ENCODE data around the gene COL21A1. TPM values are rescaled to one million over a fixed set of nuclear protein-coding genes. Genes with fewer than 3 reads are reported as not detected.

COL21A1 gene
- total RNA-seq, 1 donor: 19.2 TPM

- H3K79me2 ChIP-seq (ENCODE audit: insufficient read depth, low read length): no peaks in the 10 kb centered on the region
- H2AFZ ChIP-seq (ENCODE audit: low read length): no peak overlapping the region
- peak overlapping the region; percentile 70 for H3K27ac ChIP-seq (ENCODE audit: low read depth, low read length)
- no peaks in the 10 kb centered on the region for H3K9me3 ChIP-seq (ENCODE audit: low read depth, low read length)
- H3K27me3 ChIP-seq (ENCODE audit: insufficient read depth, low read length): no peaks in the 10 kb centered on the region
- H3K4me3 ChIP-seq (ENCODE audit: insufficient read depth, low read length): no peak overlapping the region
- TF ChIP-seq CTCF (IDR thresholded peaks at IDR 0.05; ENCODE audit: extremely low read depth, low read depth, low read length): no peak
- H3K4me2 ChIP-seq (ENCODE audit: insufficient read depth, low read length): peak overlapping the region; percentile 56
- H3K36me3 ChIP-seq (ENCODE audit: insufficient read depth, low read length): no peaks in the 10 kb centered on the region
- peak; percentile 88 for DNase-seq (ENCODE audit: insufficient read length, low spot score, missing footprints)
- H4K20me1 ChIP-seq (ENCODE audit: insufficient read depth, low read length): no peaks in the 10 kb centered on the region
- peaks cover 6% of the 10 kb centered on the region for H3K4me1 ChIP-seq (ENCODE audit: insufficient read depth, low read length)
Measured at GRCh38 chr6:56101141-56101553, 146.2 kb downstream of the COL21A1 start.

GRCh38 chr6:56096946-56097621 is 150.3 kb downstream of the COL21A1 start:
- H3K27me3 ChIP-seq (ENCODE audit: insufficient read depth, low read length): no peaks in the 10 kb centered on the region
- no peaks in the 10 kb centered on the region for H3K36me3 ChIP-seq (ENCODE audit: insufficient read depth, low read length)
- no peak overlapping the region for H2AFZ ChIP-seq (ENCODE audit: low read length)
- no peak overlapping the region for H3K4me2 ChIP-seq (ENCODE audit: insufficient read depth, low read length)
- no peak overlapping the region for H3K27ac ChIP-seq (ENCODE audit: low read depth, low read length)
- peaks cover 2% of the 10 kb centered on the region for H3K9me3 ChIP-seq (ENCODE audit: low read depth, low read length)
- H3K4me1 ChIP-seq (ENCODE audit: insufficient read depth, low read length): peaks cover 6% of the 10 kb centered on the region
- H3K79me2 ChIP-seq (ENCODE audit: insufficient read depth, low read length): no peaks in the 10 kb centered on the region
- TF ChIP-seq CTCF (IDR thresholded peaks at IDR 0.05; ENCODE audit: extremely low read depth, low read depth, low read length): no peak
- H3K4me3 ChIP-seq (ENCODE audit: insufficient read depth, low read length): no peak overlapping the region
- H4K20me1 ChIP-seq (ENCODE audit: insufficient read depth, low read length): no peaks in the 10 kb centered on the region
- no peak for DNase-seq (ENCODE audit: insufficient read length, low spot score, missing footprints)

GRCh38 chr6:56096541-56096940 is 150.8 kb downstream of the COL21A1 start:
- Histone ChIP-seq H3K4me2 (ENCODE audit: insufficient read depth, low read length) (no peak overlapping the region), H2AFZ (ENCODE audit: low read length) (no peak overlapping the region), H3K27ac (ENCODE audit: low read depth, low read length) (no peak overlapping the region), H3K4me1 (ENCODE audit: insufficient read depth, low read length) (peaks cover 12% of the 10 kb centered on the region), H3K36me3 (ENCODE audit: insufficient read depth, low read length) (no peaks in the 10 kb centered on the region), H3K27me3 (ENCODE audit: insufficient read depth, low read length) (no peaks in the 10 kb centered on the region), H4K20me1 (ENCODE audit: insufficient read depth, low read length) (no peaks in the 10 kb centered on the region), H3K79me2 (ENCODE audit: insufficient read depth, low read length) (no peaks in the 10 kb centered on the region), H3K9me3 (ENCODE audit: low read depth, low read length) (peaks cover 2% of the 10 kb centered on the region), H3K4me3 (ENCODE audit: insufficient read depth, low read length) (no peak overlapping the region)
- no peak for DNase-seq (ENCODE audit: insufficient read length, low spot score, missing footprints)
- no peak for TF ChIP-seq CTCF (IDR thresholded peaks at IDR 0.05; ENCODE audit: extremely low read depth, low read depth, low read length)

- H3K79me2 ChIP-seq (ENCODE audit: insufficient read depth, low read length): no peaks in the 10 kb centered on the region
- H2AFZ ChIP-seq (ENCODE audit: low read length): no peak overlapping the region
- no peaks in the 10 kb centered on the region for H3K36me3 ChIP-seq (ENCODE audit: insufficient read depth, low read length)
Measured at GRCh38 chr6:56093776-56094175, 153.6 kb downstream of the COL21A1 start.

More at GRCh38 chr6:56093776-56094175, 153.6 kb downstream of the COL21A1 start:
- no peak for TF ChIP-seq CTCF (IDR thresholded peaks at IDR 0.05; ENCODE audit: extremely low read depth, low read depth, low read length)
- DNase-seq (ENCODE audit: insufficient read length, low spot score, missing footprints): no peak
- Histone ChIP-seq H3K9me3 (ENCODE audit: low read depth, low read length) (peaks cover 2% of the 10 kb centered on the region), H4K20me1 (ENCODE audit: insufficient read depth, low read length) (no peaks in the 10 kb centered on the region), H3K4me2 (ENCODE audit: insufficient read depth, low read length) (no peak overlapping the region), H3K4me1 (ENCODE audit: insufficient read depth, low read length) (peaks cover 15% of the 10 kb centered on the region), H3K4me3 (ENCODE audit: insufficient read depth, low read length) (no peak overlapping the region), H3K27me3 (ENCODE audit: insufficient read depth, low read length) (no peaks in the 10 kb centered on the region), H3K27ac (ENCODE audit: low read depth, low read length) (no peak overlapping the region)

Measured in osteoblast (primary cell).